IMR-90 (cell line): ENCODE data around the gene HYDIN. TPM values are rescaled to one million over a fixed set of nuclear protein-coding genes. Genes with fewer than 3 reads are reported as not detected.

Experiments
- ATAC-seq: fragments of 200-7000 bp; cut with Tn5 transposase; 2 replicates; pipeline ENCODE4 v1.9.1; 2020; ENCODE audit warnings: low read depth, mild to moderate bottlenecking, moderate library complexity
- BruUV-seq: library from RNA; stranded (reverse); fragments of 400-500 nt; replicated peaks from 2 replicates; lab custom pipeline; 2021; lab: Mats Ljungman, UMichigan
- CTCF ChIA-PET: fragments of 300-600 bp; formaldehyde crosslinking; extraction: SDS; loops from one replicate; lab custom pipeline; 2021; ENCODE audit warnings: antibody characterized with exemption; lab: Yijun Ruan, JAX
- POLR2A ChIA-PET: fragments of 300-600 bp; sonication (Branson Sonifier 250); formaldehyde crosslinking; loops from one replicate; lab custom pipeline; 2022; ENCODE audit warnings: antibody characterized with exemption; ENCODE audit not compliant: unreplicated experiment; lab: Charles Lee
- DNase-seq: peaks from one replicate; pipeline ENCODE4 v3.0.0; 2013
- H2AFZ ChIP-seq: replicated peaks from 2 replicates; pipeline ENCODE3; 2013; ENCODE audit warnings: low read length, mild to moderate bottlenecking; ENCODE audit not compliant: poor library complexity
- H2AK5ac ChIP-seq: 2 replicates; pipeline ENCODE4 v1.6.1; 2013; ENCODE audit warnings: low read depth, low read length, inconsistent platforms
- H2AK9ac ChIP-seq: replicated peaks from 2 replicates; pipeline ENCODE3; 2013; ENCODE audit warnings: mild to moderate bottlenecking, low read depth, low read length, moderate library complexity; ENCODE audit not compliant: poor library complexity
- H2BK120ac ChIP-seq: 2 replicates; pipeline ENCODE4 v1.6.1; 2013; ENCODE audit warnings: low read depth, low read length, inconsistent platforms
- H2BK15ac ChIP-seq: 3 replicates; pipeline ENCODE4 v1.6.1; 2013; ENCODE audit warnings: low read depth, low read length, inconsistent platforms
- H2BK20ac ChIP-seq: 2 replicates; pipeline ENCODE4 v1.6.1; 2013; ENCODE audit warnings: low read depth, mild to moderate bottlenecking, inconsistent platforms, low read length, moderate library complexity
- H2BK5ac ChIP-seq: 2 replicates; pipeline ENCODE4 v1.6.1; 2013; ENCODE audit warnings: mild to moderate bottlenecking, low read depth, low read length, inconsistent platforms; ENCODE audit not compliant: poor library complexity, severe bottlenecking
- H3K14ac ChIP-seq: replicated peaks from 2 replicates; pipeline ENCODE4 v1.6.1; 2013; ENCODE audit warnings: low read depth, low read length, inconsistent platforms
- H3K18ac ChIP-seq: 2 replicates; pipeline ENCODE4 v1.6.1; 2013; ENCODE audit warnings: low read depth, low read length, control low read depth
- H3K23ac ChIP-seq: 2 replicates; pipeline ENCODE4 v1.6.1; 2013; ENCODE audit warnings: low read depth, low read length, inconsistent platforms
- H3K27ac ChIP-seq: 2 replicates; pipeline ENCODE4 v1.5.1; 2013; ENCODE audit warnings: mild to moderate bottlenecking, control low read depth, low read length; ENCODE audit not compliant: insufficient read depth
- H3K27me3 ChIP-seq: 2 replicates; pipeline ENCODE4 v1.6.1; 2013; ENCODE audit warnings: low read length; ENCODE audit not compliant: control insufficient read depth, insufficient read depth
- H3K36me3 ChIP-seq: 2 replicates; pipeline ENCODE4 v1.6.1; 2013; ENCODE audit warnings: low read length, mixed read lengths; ENCODE audit not compliant: control insufficient read depth, insufficient read depth
- H3K4ac ChIP-seq: 2 replicates; pipeline ENCODE4 v1.6.1; 2013; ENCODE audit warnings: low read depth, low read length, inconsistent platforms
- H3K4me1 ChIP-seq: 2 replicates; pipeline ENCODE4 v1.6.1; 2013; ENCODE audit warnings: low read length, mixed read lengths; ENCODE audit not compliant: control insufficient read depth, insufficient read depth
- H3K4me2 ChIP-seq: 2 replicates; pipeline ENCODE4 v1.6.1; 2013; ENCODE audit warnings: low read depth, mild to moderate bottlenecking, control low read depth, low read length, moderate library complexity
- H3K4me3 ChIP-seq: 2 replicates; pipeline ENCODE4 v1.5.1; 2013; ENCODE audit warnings: low read depth, mild to moderate bottlenecking, control low read depth, low read length, moderate library complexity; ENCODE audit not compliant: insufficient read depth
- H3K56ac ChIP-seq: 2 replicates; pipeline ENCODE4 v1.6.1; 2013; ENCODE audit warnings: low read length, inconsistent platforms; ENCODE audit not compliant: insufficient read depth; ENCODE audit errors: extremely low read depth
- H3K79me1 ChIP-seq, 2 experiments: 2 replicates each; pipeline ENCODE4 v1.6.1; 2013; ENCODE audit warnings: low read length in 2 of 2, inconsistent platforms in 1 of 2, low read depth in 1 of 2
- H3K9ac ChIP-seq: 2 replicates; pipeline ENCODE4 v1.6.1; 2013; ENCODE audit warnings: low read depth, low read length, control low read depth
- H3K9me1 ChIP-seq: 2 replicates; pipeline ENCODE4 v1.6.1; 2013; ENCODE audit warnings: low read length, inconsistent platforms; ENCODE audit not compliant: insufficient read depth
- H3K9me3 ChIP-seq: 2 replicates; pipeline ENCODE4 v1.6.1; 2013; ENCODE audit warnings: low read length; ENCODE audit not compliant: control insufficient read depth, insufficient read depth
- H4K20me1 ChIP-seq: 2 replicates; pipeline ENCODE4 v1.6.1; 2013; ENCODE audit warnings: low read length, inconsistent platforms; ENCODE audit not compliant: insufficient read depth
- H4K5ac ChIP-seq: 2 replicates; pipeline ENCODE4 v1.6.1; 2013; ENCODE audit warnings: mild to moderate bottlenecking, low read depth, low read length, control low read depth
- H4K8ac ChIP-seq, 2 experiments: 2 replicates each; pipeline ENCODE4 v1.6.1; 2013; ENCODE audit warnings: low read depth in 2 of 2, low read length in 2 of 2, control low read depth in 1 of 2, inconsistent platforms in 1 of 2
- H4K91ac ChIP-seq: 2 replicates; pipeline ENCODE4 v1.6.1; 2013; ENCODE audit warnings: low read depth, low read length, inconsistent platforms; ENCODE audit not compliant: insufficient read depth
- BHLHE40 ChIP-seq: fragments of 150-350 bp; IDR thresholded peaks from 2 replicates; pipeline ENCODE4 v1.6.1; 2016; ENCODE audit warnings: mild to moderate bottlenecking, low read depth, low read length
- CEBPB ChIP-seq: IDR thresholded peaks from 2 replicates; pipeline ENCODE4 v1.6.1; 2012; ENCODE audit warnings: low read depth, low read length, improper control_type of control experiment
- CHD1 ChIP-seq: IDR thresholded peaks from 2 replicates; pipeline ENCODE4 v1.6.1; 2012; ENCODE audit warnings: low read depth, low read length, improper control_type of control experiment
- CTCF ChIP-seq: conservative IDR thresholded peaks from 2 replicates; pipeline ENCODE4 v1.5.1; 2012; ENCODE audit warnings: mild to moderate bottlenecking, low read depth, low read length, improper control_type of control experiment
- ELK1 ChIP-seq: fragments of 150-350 bp; IDR thresholded peaks from 2 replicates; pipeline ENCODE4 v1.6.1; 2016; ENCODE audit warnings: low read depth, mild to moderate bottlenecking, low read length, moderate library complexity, borderline replicate concordance
- FOS ChIP-seq: fragments of 150-350 bp; IDR thresholded peaks from 2 replicates; pipeline ENCODE4 v1.6.1; 2016; ENCODE audit warnings: low read depth, low read length
- MAFK ChIP-seq: IDR thresholded peaks from 2 replicates; pipeline ENCODE4 v1.6.1; 2012; ENCODE audit warnings: low read depth, low read length, improper control_type of control experiment
- MAZ ChIP-seq: IDR thresholded peaks from 2 replicates; pipeline ENCODE4 v1.6.1; 2012; ENCODE audit warnings: low read depth, mild to moderate bottlenecking, low read length, improper control_type of control experiment, moderate library complexity, borderline replicate concordance
- MXI1 ChIP-seq: IDR thresholded peaks from 2 replicates; pipeline ENCODE4 v1.6.1; 2012; ENCODE audit warnings: low read depth, mild to moderate bottlenecking, low read length, moderate library complexity, borderline replicate concordance
- NFE2L2 ChIP-seq: fragments of 150-350 bp; IDR thresholded peaks from 2 replicates; pipeline ENCODE4 v1.6.1; 2016; ENCODE audit warnings: low read depth, mild to moderate bottlenecking, low read length
- POLR2A ChIP-seq: IDR thresholded peaks from 2 replicates; pipeline ENCODE4 v1.6.1; 2012; ENCODE audit warnings: mild to moderate bottlenecking, low read depth, low read length
- RAD21 ChIP-seq: IDR thresholded peaks from 2 replicates; pipeline ENCODE4 v1.6.1; 2012; ENCODE audit warnings: low read length, improper control_type of control experiment
- RCOR1 ChIP-seq: IDR thresholded peaks from 2 replicates; pipeline ENCODE4 v1.6.1; 2012; ENCODE audit warnings: mild to moderate bottlenecking, low read length, improper control_type of control experiment; ENCODE audit not compliant: insufficient replicate concordance
- RFX5 ChIP-seq: IDR thresholded peaks from 2 replicates; pipeline ENCODE4 v1.8.0; 2012; ENCODE audit warnings: low read depth, mild to moderate bottlenecking, low read length, moderate library complexity
- SMC3 ChIP-seq: fragments of 150-350 bp; IDR thresholded peaks from 2 replicates; pipeline ENCODE4 v1.6.1; 2016; ENCODE audit warnings: low read depth, mild to moderate bottlenecking, antibody characterized with exemption, low read length, moderate library complexity
- USF2 ChIP-seq: fragments of 150-350 bp; IDR thresholded peaks from 2 replicates; pipeline ENCODE4 v1.6.1; 2017; ENCODE audit warnings: mild to moderate bottlenecking, antibody characterized with exemption, low read length, low read depth
- WGBS, 2 experiments: methylation state at CpG; one replicate each; pipeline versions ENCODE4 v1.1.5 to v1.1.7; 2013; ENCODE audit warnings: missing lambda C conversion rate in 2 of 2; ENCODE audit not compliant: insufficient read length in 1 of 2; ENCODE audit errors: extremely low coverage in 2 of 2; 5-methylcytosine and 5-hydroxymethylcytosine counted together
- dilution Hi-C: fragments of 300-500 bp; cut with HindIII; formaldehyde crosslinking; loops from one replicate; pipeline ENCODE4 v1.14.3; 2018; ENCODE audit warnings: low sequenced_read_pairs; ENCODE audit not compliant: unreplicated experiment
- in situ Hi-C: fragments of 300-500 bp; cut with MboI; formaldehyde crosslinking; loops from 3 replicates; pipeline ENCODE4 v1.14.3; 2019; ENCODE audit warnings: low sequenced_read_pairs, inconsistent platforms, mixed read lengths
- intact Hi-C: fragments of 100-400 bp; cut with micrococcal nuclease; formaldehyde crosslinking; loops from 2 replicates; pipeline ENCODE4 v1.10.0; 2022
- polyA plus RNA-seq, 3 experiments: library from polyadenylated mRNA; depleted of rRNA; stranded (reverse); fragments of >200 nt; gene quantifications; 2 replicates each; pipeline ENCODE4 v1.2.3, GENCODE V29; 2012; ENCODE audit warnings: low replicate concordance in 1 of 3
- total RNA-seq: library from RNA; depleted of rRNA; stranded (reverse); fragments of >200 nt; gene quantifications from 2 replicates; pipeline ENCODE4 v1.2.3, GENCODE V29; 2012

Gene HYDIN
- total and polyA plus RNA-seq, 2 of the 4 experiments (the other 2 are of a cell fraction): 0.18 to 0.27 TPM

GRCh38 chr16:70764632-70765031 lies 465.9 kb downstream of the HYDIN start:
- H4K20me1 ChIP-seq: no peaks in the 10 kb centered on the region; the same call in 1 of the 2 replicates
- H4K5ac ChIP-seq: no peak overlapping the region
- H2AFZ ChIP-seq: no peak overlapping the region
- no peak overlapping the region for H3K23ac ChIP-seq
- no TSS peak for BruUV-seq
- H3K36me3 ChIP-seq: peaks cover 22% of the 10 kb centered on the region
- DNase-seq: no peak
- no peak overlapping the region for H2AK9ac ChIP-seq
- H3K4me2 ChIP-seq: no peak overlapping the region
- in situ Hi-C loops: loop anchor here (5.0 kb wide), 1 partner anchor 82 kb away; no protein-coding TSS in a partner anchor
- H3K56ac ChIP-seq: no peak overlapping the region
- H3K79me1 ChIP-seq: peaks cover 0 to 16% of the 10 kb centered on the region in 2 experiments; a peak in 1 of 4 replicates
- no peaks in the 10 kb centered on the region for H3K27me3 ChIP-seq
- dilution Hi-C loops: loop anchor here (10.0 kb wide), 1 partner anchor 90 kb away; no protein-coding TSS in a partner anchor
- TF ChIP-seq RCOR1 (no peak), POLR2A (no peak), CEBPB (no peak), RFX5 (no peak), USF2 (no peak), ELK1 (no peak), MAZ (no peak), CTCF (no peak), NFE2L2 (no peak), FOS (no peak), BHLHE40 (no peak), CHD1 (no peak), MXI1 (no peak), SMC3 (no peak), MAFK (no peak), RAD21 (no peak)
- no peak overlapping the region for H4K91ac ChIP-seq
- ChIA-PET POLR2A (no interaction called here), CTCF (no interaction called here)
- H3K4me1 ChIP-seq: peaks cover 24% of the 10 kb centered on the region
- H3K9ac ChIP-seq: no peak overlapping the region
- H2BK15ac ChIP-seq: no peak overlapping the region
- WGBS, 2 experiments: 89% methylated on average over 10 of the region's 10 CpGs; no CpG with 5 or more reads in 1 of the 2 experiments
- peaks cover 23% of the 10 kb centered on the region for H3K9me1 ChIP-seq
- no peak overlapping the region for H2AK5ac ChIP-seq
- no peak overlapping the region for H3K4me3 ChIP-seq
- no peak overlapping the region for H2BK5ac ChIP-seq
- no peak overlapping the region for H2BK120ac ChIP-seq
- H3K27ac ChIP-seq: no peak overlapping the region
- H3K4ac ChIP-seq: no peak overlapping the region; the same call in 1 of the 2 replicates
- intact Hi-C loops: no loop called here
- no peak overlapping the region for H4K8ac ChIP-seq
- no peak for ATAC-seq
- no peaks in the 10 kb centered on the region for H3K9me3 ChIP-seq
- H3K14ac ChIP-seq: no peak overlapping the region
- no peak overlapping the region for H3K18ac ChIP-seq
- H2BK20ac ChIP-seq: no peak overlapping the region
